Measurements from ENCODE around the gene FAM229A.

- TF ChIP-seq CTCF (IDR thresholded peaks at IDR 0.05) (no peak), POLR2A (IDR thresholded peaks at IDR 0.05) (no peak)
Measured at GRCh38 chr1:32404946-32405345, 42.7 kb upstream of the FAM229A start.
